Measurements from ENCODE around the gene ELF1. TPM values are rescaled to one million over a fixed set of nuclear protein-coding genes. Genes with fewer than 3 reads are reported as not detected.

ELF1 gene
- total and polyA plus RNA-seq, 2 of the 8 experiments (the other 6 are each of a cell fraction or from before 2014, with no cell fraction given): 5.6 to 18.2 TPM

- TF ChIP-seq CHD7 (IDR thresholded peaks at IDR 0.05; ENCODE audit: insufficient replicate concordance, low read length) (no peak), SP2 (IDR thresholded peaks at IDR 0.05; ENCODE audit: low read length) (no peak), YY1 (IDR thresholded peaks at IDR 0.05; ENCODE audit: low read depth, low read length) (no peak), TBP (IDR thresholded peaks at IDR 0.05; ENCODE audit: low read depth, low read length) (no peak), CHD2 (IDR thresholded peaks at IDR 0.05; ENCODE audit: low read length) (no peak)
These were observed 13.7 kb upstream of the ELF1 start (continued) for GRCh38 chr13:41032691-41033376.
